Measurements from ENCODE around the gene S100A4.

The S100A4 gene

DNA sequence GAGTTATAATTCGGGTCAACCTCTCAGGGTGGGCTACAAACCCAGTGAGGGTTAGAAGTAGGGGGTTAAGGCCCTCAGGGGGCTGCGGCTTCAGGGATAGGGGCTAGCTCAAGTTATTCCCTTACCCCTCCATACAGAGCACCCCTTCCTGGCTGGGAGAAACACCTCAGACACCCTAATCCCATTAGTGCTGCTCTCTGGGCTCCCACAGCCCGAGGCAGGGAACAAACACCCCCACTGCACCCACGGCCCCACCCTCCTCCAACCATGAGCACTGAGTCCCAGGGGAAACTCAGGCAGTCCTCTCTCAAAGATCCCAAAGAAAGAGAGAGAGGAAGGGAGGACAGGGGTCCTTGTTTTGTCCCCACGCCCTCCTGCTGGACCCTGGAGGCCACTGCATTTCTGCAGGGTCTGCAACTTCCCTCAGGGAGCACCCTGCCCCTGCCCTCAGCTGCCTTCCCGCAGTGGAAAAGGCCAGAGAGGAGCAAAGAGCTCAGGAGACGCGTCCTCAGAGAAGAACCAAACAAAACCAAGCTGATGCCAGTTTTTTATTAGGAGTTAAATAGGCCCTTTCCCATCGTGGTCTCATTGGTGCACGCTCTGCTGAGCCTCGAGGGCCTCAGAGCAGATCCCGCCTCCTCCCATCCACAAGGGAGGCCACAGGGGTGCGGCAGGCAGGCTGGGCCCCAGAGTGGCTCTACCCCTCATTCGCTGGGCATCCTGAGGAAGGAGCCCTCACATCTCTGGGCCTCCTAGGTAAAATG is 1.4 kb upstream of the S100A4 start:
- DNase-seq = no peak

DNA sequence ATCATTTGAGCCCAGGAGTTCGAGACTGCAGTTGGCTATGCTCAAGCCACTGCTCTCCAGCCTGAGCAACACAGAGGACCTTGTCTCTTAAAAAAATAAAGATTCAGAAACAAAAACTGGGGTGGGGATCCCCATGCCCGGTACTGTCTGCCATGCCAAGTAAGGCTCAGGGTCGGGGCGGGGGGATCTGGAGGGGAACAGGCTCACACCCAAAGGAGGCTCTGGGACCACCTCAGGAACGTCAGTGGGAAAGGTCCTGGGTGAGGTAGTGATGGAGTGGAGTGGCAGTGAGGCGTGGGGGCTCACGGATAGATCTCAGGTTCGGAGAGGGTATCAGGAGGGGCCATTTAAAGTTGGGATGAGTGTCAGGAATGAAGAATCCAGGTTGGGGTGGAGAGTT is 765 bp upstream of the S100A4 start:
- no peak for DNase-seq

DNA sequence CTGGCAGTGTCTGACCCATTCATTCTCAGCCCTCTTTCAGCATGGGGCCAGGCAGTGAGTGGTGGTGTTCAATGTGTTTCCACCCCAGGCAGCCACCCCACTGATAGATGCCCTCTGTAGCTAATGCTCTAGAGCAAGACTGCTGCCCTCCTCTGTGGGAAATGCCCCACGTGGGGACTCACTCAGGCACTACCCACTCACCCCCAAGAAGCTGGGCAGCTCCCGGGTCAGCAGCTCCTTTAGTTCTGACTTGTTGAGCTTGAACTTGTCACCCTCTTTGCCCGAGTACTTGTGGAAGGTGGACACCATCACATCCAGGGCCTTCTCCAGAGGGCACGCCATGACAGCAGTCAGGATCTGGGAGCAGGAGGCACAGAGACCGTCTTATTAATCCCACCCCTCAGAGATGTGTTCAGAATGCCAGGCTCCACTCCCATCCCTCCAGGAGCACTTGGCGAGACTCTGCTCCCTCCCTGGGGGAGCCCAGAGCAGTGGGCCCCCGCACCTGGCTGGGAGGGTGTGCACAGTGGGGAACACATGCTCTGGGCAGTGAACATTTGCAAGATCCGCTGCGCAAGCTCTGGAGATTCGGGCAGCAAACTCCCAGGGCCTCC is 1.0 kb downstream of the S100A4 start:
- no peak for DNase-seq

DNA sequence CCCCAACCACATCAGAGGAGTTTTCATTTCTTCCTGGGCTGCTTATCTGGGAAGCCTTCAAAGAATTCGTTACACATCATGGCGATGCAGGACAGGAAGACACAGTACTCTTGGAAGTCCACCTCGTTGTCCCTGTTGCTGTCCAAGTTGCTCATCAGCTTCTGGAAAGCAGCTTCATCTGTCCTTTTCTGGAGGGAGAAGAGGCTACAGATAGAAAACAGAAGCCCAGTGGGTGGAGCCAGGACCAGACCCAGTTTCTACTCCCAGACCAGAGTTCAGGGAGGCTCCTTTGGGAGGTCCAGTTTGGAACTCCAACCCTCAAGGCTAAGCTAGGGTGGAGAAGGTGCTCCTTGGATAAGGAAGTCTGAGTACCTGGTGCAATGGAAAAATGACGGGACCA is 1.9 kb downstream of the S100A4 start:
- no peak for DNase-seq

DNA sequence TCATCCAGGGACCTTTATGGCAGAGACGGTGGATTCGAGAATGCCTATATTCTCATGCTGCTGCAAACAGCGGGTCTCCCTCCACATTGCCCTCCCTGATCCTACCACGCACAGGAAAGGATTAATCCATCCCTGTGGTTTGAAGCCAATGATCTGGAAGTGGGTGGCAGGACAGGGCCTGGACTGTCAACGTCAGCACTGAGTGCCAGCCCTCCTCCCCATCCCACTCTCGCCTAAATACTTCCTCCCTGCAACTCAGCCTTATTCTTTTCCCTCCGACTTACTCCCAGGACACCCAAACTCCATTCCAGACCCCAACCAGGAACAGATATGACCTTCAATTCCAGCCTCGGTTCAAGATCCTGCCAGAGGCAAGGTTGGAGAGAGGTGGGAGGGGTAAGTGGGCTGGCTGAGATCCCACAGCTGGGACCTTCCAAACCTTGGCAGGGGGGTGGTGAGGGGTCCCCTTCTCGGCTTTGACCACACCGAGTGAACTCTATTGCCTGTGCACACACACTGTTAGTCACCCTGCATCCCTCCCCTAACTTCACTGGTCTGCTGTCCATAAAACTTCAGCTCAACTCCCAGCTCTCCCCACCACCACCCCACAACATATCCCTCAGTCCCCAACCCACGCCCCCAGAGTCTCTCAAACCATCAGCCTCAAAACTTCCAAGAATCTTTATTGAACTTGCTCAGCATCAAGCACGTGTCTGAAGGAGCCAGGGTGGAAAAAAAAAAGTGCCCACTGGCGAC is 2.5 kb downstream of the S100A4 start:
- no peak for DNase-seq

DNA sequence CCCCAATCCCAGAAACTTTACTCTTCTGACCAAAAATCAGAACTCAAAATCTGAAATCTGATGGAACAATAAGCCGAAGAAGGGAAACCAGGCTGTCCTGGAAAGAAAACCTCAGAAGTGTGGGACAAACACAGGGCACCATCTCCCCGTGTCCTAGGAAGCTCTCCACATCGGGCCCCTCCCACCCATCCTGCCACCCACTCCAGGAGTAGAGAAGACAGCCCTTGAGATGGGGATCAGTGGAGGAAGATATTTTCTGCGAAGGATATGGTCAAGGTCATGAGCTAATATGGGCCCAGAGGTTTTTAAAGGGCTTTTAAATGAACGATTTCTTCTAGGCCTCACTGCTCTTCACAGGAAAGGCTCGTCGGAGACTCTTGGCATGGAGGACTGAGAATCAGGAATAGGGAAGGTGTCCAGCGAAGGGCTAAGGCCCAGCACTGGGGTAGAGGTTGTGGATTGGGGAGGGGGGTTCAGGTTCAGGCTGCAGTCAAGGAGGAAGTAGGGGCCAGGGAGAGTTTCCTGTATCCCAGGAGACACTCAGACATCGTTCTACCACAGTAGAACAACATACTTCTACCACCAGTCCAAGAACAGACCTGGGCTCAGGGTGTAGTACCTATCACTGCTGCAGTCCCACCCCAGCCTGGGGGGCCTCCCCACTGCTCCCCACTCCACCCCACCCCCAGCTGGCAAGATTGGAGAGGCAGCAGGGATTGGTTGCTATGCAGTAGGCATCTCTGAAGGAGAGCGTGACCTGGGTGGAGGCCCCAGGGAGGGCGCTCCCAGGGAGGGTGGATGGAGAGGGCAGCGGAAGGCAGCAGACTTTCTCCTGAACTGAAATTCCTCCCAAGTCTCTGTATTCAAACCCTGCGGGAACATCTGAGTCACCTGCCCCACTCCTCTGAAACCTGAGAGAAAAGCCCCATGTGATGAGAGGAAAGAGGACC is 3.7 kb downstream of the S100A4 start:
- DNase-seq = no peak

DNA sequence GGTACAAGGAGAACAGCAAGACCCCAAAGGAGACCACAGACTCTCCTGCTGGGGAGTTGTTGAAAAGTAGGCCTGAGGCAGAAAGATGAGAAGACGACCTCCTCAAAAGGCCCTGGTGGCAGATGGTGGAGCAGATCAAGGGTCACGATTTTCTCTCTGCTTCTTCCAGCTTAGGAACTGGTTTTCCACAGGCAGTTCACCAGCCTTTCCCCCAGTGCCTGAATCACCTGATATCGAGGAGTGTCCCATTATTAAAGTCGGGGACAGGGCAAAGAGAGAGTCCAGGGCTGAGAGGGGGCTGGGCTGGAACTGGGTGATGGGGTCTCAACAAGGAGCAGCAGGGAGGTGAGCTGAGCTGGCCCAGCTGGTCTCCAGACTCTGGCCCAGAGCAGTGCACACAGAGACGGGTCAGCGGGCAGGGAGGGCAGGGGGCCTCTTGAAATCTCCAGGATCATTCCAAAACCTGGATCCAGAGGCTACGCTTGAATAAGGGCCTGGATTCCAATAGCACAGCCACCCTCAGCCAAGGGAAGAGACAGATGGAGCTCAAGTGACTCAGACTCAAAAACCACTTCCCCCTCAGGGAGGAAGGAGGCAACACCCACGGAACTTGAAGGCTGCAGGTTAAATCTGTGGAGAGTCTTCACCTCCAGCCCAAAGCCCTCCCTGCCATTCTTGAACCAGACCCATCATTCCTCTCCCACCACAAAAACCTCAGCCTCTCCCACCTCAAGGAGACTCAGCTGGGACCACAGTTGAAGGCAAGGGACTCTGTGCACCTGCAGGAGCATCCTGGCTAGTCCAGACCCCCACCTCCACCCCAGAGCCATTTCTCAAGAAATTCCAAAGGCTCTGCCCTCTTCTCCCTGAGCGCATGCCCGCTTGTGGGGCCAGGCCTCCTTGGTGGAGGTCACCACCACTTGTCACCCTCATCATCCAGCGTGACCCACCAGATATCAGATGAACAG is 4.9 kb downstream of the S100A4 start, which contains the start of gene S100A5:
S100A5 (minus strand) TSS at position 541 of the 968 bp plus-strand sequence. CDS start 743 bp downstream, outside the sequence.
- no peak for DNase-seq

DNA sequence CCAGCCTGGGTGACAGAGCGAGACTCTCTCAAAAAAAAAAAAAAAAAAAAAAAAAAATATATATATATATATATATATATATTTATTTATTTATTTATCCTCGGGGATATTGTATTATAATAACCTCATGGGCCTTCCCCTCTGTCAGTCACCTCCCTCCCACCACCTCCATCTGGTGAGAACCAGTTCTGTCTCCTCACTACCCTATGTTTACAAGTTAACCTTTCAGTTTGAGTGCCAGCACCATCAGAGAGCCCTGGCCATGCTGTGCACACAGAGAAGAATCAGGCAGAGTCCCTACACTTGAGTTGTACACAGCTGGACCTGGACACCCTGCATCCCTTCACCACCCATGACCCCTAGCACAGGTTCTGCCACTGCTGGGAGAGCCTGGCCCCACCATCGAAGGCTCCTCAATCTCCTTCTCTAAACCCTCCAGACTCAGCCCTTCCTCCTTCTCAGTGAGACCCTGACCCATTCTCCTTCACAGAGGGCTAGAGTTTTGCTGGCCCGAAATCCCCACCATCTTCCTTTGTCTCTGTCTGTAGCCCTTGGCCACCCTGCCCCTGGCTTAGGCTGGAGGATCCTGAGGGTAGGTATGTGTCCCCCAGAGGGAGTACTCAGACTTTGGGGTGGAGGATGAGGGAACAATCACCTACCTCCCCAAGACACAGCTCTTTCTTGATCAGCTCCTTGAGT is 6.1 kb downstream of the S100A4 start:
- no peak for DNase-seq

DNA sequence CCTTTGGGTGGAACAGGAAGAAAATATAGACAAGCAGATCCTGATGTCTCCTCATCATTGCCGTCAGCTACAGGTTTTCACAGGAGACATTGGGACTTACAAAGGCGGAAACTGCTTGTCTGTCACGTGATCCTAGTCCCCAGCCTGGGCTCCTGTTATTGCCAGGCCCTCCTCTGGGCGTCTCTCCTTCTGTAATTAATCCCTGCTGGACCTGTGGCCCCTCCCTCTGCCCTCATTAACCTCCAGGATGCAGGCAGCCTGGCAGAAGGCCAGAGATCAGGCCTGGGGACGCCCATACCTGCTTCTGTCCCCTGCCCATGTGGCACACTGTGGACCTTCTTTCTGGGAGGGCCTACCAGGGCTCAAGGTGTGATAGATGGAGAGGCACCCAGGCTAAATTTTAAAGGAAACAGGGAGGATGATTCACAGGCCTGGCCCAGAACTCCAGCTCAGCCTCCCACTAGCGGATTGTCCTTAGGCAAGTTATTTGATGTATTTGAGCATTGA is 7.2 kb downstream of the S100A4 start:
- no peak for DNase-seq

DNA sequence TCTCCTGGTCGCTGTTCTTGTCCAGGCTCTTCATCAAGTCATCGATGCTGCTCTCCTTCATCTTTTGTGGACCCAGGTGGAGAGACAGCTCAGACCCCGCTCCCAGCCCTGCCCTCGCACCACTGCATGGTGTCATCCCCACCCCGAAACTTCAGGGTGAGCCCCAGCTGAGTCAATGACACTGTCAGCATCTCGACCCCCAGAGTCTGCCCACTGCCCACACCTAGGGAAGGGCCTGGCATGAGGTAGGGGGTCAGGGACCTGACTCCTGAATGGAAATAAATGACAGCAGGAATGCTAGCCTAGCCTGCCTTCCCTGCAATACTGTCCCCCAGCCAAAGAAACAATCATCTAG is 8.3 kb downstream of the S100A4 start:
- no peak for DNase-seq

DNA sequence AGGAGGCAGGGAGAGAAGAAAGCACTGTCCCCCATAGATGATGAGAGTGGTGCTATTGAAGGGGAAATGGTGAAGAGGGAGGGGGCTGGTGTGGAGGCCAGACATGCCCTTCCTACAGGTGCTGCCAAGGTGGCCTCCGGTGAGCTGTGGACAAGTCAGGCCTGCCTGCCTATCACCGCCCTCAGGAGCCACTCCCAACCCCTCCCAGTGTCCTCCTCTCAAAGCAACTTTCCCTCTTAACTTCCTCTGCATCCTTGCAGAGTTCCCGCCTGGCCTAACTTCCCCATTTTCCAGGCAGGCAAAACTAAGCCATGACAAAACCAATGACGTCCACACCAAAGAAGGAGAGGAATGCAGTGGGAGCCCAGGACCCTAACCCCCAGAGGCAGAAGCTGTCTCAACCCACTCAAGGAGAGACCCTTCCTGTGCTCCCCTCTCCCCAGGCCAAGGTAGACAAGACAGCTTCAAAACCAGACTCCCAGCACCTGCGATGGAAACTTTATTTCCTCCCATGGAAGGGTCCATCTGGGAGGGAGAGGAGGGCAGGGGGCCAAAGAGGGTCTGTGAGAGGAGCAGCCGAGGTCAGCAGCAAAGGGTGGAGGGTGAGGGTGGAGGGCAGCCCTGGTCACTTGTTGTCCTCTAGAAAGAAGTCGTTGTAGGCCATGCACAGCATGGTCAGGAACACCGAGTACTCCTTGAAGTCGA is 8.8 kb downstream of the S100A4 start:
- no peak for DNase-seq

DNA sequence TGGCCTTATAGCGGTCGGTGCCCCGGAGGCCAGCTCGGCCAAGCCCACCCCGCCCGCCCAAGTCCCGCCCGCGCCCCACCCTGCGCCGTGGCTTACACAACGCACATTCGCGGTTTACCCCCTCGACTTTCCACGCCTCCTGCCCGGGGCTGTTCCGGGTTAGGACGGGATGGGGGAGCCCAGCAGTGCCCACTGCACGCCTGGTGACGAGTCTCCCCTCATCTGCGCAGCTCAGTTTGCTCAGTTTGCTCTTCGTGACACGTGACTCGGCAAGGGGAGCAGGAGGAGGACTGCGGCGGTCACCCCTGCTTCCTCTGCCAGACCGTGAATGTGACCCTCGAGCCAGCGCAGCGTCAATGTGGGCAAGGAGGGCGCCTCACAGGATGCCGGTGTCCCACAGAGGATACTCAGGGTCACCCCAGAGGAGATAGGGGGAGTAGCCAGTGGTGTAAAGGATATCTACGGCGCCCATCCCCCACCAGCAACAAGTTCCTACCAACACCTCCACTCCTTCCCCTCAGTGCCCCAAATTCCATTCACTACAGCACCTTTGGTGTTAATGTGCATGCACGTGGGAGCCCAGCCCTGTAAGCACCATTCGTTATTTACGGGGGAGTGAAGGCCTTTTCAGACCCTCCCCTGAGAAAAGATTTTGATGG is 9.5 kb downstream of the S100A4 start:
- DNase-seq = peak; percentile 32 to 38

DNA sequence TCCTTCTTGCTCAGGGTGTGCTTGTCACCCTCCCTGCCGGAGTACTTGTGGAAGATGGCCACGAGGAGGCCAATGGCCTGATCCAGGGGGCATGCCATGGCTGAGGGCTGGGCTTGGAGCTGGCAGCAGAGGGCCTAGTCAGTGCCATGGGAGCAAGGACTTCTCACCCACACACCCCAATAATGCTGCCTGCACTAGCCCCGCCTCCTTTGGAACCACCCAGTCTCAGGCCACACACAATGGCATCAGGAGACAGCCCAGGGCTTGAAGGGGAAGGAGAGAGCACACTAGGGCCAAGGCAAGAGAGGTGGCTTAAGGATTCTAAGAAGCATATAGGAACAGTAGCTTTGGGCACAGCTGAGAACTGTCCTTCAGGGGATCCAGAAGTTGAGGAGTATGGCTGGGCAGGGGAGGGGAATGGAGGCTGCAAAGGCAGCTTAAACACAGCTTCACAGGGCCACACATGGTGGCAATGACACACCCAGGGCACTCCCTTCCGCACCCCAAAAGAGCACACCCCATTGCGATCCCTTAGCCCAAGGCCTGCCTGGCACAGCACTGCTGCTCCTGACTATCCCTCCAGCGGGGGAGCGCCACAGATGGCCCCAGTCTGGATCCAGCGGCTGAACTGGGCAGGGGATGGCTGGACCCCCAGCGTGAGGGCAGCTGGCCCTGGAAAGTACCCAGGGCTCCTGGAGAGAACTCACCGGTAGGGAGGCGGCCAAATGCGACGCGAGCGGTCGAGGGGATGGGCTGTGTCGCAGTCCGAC is 10.2 kb downstream of the S100A4 start, which contains the start of gene S100A6:
S100A6 (minus strand) TSS at position 750 of the 770 bp plus-strand sequence; CDS start at position 98, 652 bp downstream.
- peak in 1 of 2 experiments; percentile 29 for DNase-seq

DNA sequence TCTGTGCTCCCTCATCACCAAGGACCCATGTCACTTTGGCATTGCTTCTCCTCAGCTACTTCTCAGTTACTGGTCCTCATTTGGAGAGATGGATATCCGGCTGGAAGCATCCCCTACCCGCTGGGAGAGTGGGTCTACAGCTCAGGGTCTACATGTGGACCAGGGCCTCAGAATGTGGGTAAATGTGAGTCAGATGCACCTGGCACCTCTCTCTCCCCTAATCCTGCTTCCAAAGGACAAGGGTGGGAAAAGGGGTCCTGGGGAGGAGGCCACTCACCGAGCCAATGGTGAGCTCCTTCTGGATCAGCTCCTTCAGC is 10.7 kb downstream of the S100A4 start:
- no peak for DNase-seq

DNA sequence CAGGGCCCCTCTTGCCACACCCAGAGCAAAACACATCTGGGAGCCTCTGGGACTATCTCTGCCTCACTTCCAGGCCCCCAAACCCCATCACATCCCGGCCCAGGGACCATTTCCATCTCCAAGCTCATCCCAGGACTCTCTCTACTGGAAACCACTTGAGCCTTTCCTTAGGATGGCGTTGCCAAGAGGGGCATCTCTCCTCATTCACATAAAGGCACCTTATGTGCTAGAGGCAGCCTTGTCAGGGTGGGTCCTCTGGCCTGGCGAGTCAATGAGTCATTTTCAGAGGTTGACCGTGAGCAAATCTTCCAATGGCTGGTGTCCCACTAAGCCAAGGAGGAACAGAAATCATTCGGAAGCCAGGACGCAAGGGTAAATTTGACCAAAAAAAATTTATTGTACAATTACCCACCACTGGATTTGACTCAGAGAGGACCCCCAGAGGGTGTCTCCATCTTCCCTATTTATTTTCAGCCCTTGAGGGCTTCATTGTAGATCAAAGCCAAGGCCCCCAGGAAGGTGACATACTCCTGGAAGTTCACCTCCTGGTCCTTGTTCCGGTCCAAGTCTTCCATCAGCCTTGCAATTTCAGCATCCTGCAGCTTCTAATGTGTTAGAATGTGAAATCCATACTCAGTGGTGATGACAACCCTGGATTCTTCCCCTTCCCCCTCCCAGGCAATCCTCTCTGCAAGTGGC is 11.2 kb downstream of the S100A4 start:
- no peak for DNase-seq

DNA sequence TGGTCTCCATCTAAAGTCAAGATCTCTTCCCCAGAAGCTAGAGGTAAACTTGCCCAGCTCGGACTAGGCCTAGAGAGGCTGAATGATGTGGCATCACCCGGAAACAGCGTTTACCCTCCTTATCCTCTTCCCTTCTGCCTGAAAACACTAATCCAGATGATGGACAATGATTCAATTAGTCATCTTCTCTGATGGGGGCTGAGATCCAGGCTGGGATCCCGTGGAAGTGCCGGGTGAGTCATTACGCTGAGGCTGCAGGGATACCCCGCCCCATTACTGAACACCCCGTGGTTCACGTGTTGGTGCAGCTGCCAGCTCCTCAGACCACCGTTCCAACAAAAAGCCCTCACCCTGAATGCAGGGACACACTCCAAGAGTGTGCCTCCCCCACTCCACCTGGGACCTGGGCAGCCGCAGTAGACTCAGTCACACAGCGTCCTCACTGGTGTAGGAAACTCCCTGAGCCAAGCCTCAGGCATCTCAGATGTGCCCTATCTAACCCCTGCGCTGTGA is 11.9 kb downstream of the S100A4 start:
- no peak for DNase-seq

DNA sequence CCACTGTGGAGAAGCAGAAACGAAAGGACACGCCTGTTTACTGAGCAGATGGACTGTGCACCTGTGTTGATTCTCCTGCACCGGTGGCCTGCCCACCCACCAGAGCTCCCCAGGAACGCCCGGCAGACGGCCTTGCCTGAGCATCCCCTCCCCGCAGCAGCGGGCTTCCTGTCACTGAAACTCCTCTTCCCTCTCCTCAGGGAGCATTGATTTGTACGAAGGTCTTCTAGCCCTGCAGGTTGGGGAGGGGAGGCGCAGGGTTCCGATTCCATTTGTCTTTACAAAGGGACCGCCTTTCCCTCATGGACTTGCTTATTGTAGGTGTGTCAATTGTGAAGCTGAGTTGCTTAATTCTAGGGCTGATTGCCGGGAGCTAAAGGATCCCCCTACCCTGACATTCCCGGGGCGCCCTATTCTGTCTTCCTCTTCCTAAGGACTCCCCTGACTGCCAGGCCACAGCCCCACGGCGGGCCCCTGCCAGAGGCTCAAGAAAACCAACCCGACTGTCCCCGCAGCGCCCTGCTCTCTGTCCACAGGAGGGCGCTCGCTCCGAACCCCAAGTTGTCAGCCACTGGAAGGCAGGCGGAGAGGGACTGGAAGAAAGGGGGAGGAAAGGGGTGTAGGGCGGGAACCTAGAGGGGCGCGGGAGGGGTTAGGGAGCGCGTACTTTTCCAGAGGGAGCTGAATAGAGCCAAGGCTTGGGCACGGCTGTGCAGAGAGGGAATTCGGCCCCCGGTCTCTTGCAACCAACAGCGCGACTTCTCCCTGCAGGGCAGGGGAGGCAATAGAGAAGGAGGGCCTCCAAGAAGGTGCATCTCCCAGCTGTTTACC is 12.6 kb downstream of the S100A4 start:
- peak; percentile 33 to 81 for DNase-seq
